ENCODE results near the gene IMPG2.

IMPG2 gene

DNA sequence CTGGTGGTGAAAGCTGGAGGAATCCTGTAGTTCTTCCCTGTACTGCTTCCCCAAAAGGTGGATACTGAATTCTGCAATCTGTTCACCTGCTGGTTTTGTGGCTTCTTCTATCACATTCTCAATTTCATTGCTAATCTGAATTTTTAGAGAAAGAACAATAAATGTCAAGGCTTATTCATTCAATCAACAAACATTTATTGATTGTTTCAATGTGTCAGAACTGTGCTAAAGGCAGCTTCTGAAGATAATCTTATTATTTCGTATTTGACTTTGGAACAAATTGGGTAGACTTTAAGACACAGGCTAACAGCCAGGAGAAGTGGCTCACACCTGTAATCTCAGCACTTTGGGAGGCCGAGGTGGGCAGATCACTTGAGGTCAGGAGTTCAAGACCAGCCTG is 46.8 kb downstream of the IMPG2 start:
- DNase-seq (ENCODE audit: low read depth), result no peak

DNA sequence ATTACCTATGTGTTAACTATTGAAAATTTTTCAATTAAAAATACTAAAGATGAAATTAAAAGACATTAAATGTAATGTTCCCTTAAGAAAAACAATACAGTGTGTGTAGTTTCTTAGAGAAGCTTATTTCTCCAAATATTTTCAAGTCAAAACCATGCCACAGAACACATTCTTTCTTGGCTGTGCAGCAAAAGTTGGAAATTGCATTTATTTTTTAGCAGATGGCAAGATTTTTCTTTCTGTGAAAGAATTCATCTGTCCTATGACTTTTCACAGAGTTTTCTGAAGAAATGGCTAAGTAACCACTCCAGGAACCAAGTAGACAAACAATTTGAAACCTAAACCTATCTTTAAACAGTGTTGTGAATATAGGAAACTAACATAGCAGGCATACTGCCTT is 47.2 kb downstream of the IMPG2 start:
- no peak for DNase-seq (ENCODE audit: low read depth)

DNA sequence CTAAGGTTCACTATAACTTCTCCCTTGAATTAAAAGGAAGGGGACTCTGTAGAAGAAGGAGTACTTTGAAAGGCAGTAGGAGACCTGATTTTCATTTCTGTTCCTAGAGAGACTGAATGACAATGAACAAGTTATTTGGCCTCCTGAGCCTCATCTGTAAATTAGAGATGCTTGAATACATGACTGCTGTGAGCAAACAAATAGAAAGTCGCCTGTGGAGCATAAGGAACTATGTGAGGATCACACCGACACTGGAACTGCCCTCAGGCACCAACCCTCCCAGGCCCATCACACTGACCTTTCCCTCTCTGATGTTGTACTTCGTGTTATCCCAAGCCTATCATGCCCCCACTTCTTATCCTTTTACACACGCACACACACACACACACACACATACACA is 48.6 kb downstream of the IMPG2 start:
- no peak for DNase-seq (ENCODE audit: low read depth)

DNA sequence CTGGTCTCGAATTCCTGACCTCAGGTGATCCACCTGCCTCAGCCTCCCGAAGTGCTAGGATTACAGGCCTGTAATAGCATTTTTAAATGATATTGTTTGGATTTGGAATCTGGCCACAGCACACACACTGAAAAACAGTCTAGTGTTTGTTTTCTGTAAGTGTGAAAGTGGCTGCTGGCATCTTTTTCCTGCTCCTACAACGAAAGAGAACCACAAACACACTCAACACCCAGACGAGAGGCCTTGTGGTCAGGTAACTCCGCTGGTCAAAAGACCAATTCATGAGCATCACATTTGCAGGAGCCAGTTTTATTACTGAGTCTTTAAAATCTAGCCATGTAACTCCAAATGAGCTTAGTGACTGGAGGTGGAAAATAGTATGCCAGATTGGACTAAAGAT is 50.2 kb downstream of the IMPG2 start:
- no peak for DNase-seq (ENCODE audit: low read depth)

DNA sequence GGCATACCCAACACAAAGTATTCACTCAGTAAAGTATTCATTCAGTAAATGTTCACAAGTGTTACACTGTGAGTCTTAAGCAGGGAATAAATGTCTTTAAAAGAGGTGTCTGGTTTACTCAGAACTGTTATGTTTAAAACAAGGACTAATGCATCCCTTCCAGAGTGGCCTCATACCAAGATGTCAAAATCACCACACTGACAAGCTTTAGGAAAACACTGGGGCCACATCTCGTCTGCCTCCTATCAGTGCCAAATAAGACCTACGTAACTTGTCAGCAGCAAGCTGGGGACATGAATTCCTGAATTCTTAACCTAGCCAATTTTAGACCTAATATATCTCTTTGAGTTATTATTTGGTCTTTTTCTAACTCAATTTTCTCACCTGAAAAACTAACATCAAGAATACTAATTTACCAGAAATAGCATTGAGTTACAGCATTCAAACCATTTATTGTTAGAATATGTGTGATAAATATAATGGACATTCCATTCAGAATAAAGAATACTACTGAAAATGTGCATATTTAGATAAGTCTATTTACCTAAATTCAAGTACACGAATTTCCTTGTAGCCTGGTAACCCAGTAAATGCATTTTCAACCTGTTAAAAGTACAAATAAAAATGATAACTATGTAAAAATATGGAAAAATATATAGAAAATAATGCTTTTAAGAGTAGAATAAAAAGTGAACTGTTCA is 51.3 kb downstream of the IMPG2 start:
- no peak for DNase-seq (ENCODE audit: low read depth)

DNA sequence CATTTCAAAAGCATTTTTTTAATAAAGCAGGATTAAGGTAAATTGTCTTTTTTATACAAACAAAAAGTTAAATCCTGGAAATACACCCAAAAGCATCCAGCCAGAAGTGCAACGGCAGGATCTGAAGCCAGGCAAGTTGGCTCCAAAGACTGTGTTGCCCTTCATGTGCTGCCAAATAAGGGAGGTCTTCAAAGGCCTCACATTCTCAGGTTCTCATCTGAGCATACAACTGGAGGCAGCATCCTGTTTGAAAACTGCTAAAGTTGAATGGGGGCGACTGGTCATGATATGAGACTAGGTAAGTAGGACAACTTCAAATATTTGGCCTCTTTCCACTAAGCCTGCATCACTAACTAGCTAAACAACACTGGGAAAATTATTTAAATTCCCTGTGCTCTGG is 52.2 kb downstream of the IMPG2 start:
- no peak for DNase-seq (ENCODE audit: low read depth)

DNA sequence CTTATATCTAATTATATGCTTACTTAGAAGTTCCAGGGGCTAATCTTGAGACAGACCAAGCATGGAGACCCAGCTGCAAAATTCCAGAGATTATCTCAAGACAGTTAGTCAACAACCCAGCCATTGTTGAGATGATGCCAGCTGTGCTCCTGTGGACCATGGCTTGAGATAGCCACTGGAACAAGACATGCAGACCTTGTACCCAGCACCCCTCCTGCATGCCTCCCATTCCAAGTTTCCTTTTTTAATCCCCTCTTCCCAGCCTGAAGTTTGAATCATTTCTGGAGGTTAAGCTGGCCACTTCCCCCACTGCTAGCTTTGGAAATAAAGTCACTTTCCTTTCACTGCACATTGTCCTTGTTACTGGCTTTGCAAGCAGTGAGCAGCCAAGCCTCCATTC is 53.8 kb downstream of the IMPG2 start:
- no peak for DNase-seq (ENCODE audit: low read depth)

DNA sequence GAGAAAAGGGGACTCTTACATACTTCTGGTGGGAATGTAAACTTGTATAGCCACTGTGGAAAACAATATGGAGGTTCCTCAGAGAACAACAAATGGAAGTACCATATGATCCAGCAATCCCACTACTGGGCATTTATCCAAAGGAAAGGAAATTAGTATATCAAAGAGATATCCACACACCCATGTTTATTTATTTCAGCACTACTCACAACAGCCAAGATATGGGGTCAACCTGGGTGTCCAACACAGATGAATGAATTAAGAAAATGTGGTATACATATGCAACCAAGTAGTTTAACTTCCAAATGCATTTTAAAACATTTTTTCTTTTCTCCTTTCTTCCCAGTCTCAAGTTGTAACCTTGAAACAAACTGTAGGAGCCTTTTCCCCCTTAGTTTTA is 54.3 kb downstream of the IMPG2 start:
- DNase-seq (ENCODE audit: low read depth), result no peak

DNA sequence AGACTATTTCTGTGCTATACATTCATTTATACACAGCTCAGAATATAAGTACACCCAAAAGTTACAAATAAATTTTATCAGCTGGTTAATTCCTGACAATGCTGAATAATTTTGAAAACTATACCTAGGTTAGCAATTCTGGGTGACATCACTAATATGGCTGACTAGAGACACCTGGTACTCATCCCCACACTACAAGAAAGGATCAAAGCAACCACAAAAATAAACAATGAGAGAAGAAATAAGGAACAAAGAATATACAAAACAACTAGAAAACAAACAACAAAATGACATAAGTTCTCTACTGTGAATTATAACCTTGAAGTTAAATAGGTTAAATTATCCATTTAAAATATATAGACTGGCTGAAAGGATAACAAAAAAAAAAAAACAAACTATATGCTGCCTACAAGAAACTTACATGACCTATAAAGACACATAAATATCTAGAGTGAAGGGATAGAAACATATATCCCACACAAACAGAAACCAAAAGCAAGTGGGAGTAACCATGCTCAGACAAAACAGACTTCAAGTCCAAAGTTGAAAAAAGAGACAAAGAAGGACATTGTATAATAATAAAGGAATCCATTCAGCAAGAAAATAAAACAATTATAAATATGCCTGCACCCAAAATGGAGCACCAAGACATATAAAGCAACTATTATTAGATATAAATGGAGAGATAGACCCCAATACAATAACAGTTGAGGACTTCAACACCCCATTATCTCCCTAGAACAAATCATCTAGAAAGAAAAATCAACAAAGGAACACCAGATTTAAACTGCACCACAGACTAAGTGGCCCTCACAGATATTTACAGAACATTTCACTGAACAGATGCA is 57.8 kb downstream of the IMPG2 start:
- DNase-seq (ENCODE audit: low read depth), result no peak

DNA sequence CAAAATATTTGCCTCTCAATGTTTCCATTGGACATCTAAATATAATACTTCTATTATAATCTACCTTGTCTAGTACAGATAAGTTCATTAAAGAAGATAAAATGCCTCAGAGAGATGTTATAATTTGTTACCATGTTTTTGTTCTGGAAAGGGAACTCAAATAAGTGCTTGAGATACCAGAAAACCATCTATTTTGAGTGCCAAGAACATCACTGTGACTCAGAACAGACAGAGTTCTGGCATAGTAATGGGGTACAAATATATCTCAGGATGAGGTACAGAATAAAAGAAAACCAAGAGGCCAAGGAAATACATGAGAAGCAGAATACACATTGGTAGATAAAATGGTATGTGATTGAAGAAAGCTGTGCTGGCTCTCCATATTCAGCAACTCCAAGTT is 58.9 kb downstream of the IMPG2 start:
- DNase-seq (ENCODE audit: low read depth), result peak; percentile 66

DNA sequence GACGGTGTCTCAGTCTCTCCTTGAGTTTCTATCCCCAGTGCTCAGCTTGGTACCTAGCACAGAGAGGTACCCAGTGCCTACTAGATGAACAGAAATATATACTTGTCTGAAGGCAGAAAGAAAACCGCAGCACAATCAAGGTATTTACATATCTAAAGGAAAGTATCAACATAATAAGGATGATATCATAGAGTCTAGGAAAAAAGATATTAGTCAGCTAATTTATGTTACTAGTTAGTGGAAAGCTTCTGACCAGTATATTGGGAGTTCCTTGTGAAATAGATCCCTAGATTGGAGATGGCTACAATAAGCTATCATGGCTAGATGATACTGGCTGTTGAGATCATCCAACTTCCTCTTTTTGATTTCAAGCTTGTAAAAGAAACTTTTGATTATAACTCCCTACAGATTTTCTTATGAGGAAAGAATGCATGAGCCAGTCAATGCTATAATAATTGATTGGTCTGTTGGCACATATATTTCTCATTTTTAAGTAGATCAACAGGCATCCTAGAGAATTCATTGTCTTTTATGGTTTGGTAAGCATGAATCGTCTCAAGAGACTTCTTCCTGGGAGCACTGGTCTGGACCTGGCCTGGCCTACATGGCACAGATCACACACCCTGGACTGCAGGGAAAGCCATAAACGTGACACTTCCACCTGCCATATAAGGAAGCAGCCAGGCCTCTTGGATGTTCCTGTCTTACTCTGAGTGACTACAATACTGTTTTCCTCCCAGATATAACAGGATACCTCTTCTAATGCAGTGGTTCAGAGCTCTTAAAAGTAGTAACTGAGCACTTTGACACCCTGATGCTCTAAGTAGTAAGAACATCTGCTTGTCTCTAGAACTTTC is 60.7 kb downstream of the IMPG2 start:
- no peak for DNase-seq (ENCODE audit: low read depth)

DNA sequence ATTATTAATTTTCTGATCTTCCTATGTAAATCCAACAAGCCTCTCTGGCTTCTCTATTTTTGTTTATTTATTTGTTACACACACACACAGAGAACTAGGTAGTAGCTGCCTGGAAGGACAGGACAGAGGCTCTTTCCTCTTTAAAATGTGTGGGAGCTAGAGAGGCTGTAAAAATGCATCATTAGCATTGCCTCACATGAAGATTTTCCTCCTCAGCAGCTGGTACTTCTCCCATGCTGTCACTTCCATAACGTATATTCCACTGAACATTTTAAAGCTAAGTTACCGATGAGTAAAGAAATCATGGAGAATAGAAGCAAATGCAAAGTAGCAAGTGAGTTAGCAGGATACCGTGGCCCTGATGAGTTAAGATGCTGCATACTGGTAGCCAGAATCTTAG is 63.9 kb downstream of the IMPG2 start:
- no peak for DNase-seq (ENCODE audit: low read depth)

DNA sequence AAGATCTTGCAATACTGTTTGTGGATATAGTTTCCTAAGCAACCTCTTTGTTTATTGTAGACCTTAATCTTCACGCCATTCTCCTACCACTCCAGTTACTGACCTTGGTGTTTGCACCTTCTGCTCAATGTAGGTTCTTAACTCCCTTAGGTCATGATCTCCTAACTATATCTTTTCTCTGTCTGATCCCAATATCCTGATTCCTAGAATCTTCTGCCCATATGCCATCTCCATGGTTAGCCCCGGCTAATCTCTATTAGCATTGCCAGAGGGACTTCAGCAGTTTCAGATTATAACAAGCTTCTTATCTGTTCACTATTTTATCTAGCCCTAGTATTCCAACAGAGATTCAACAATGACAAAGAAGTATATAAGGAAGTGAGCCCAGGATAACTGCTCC is 64.9 kb downstream of the IMPG2 start:
- no peak for DNase-seq (ENCODE audit: low read depth)

DNA sequence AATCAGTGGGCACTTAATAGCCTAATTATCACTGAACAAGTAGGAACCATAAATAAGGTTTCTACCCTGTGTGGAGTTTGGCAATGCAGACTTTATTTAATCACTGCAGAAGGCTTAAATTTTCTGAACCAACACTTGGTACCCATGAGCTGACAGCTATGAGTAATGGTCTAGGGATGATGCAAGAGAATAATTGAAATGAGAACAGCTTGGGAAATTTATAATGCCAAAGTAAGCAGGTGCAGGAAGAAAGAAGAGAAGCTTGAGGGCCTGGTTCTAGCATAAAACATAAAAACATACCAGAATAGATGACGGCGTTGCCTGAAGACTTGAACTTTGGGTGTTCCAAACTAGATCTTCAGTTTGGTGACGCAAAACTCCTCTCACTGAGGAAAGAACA is 67.0 kb downstream of the IMPG2 start:
- DNase-seq (ENCODE audit: low read depth), result no peak

DNA sequence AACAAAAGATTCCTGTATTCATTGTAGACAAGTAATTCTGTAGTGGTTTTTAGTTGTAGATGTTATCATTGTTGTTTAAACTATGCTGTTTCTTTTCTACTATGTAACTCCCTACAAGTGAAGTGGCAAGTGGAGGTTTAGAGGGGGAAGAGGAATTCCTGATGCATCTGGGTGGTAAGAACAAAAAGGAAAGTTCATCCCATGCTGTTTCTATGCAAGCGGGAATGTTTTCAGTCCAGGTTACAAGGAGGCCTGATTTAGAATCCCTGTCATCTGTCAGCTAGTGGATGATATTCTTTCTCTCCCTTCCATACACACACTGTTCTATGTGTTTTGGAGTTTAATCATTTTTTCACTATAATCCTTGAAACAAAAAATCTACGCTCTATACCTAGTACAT is 67.4 kb downstream of the IMPG2 start:
- DNase-seq (ENCODE audit: low read depth), result no peak

DNA sequence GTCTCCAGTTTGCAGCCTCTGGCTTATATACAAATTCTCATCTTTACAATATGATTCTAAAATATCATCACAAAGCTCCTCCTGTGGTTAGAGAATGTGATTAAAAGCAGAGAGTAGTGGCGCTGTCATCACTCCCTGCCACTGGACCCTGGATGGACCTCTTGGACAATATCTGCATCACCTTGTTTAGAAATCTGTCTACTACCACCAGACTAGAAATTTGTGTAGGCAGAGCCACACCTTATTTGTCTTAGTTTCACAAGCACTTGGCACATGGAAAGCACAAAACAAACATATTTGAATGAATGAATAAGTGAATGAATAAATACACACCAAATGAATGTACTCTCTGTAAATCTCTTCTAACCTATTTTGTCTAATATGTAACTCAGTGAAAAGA is 68.1 kb downstream of the IMPG2 start:
- no peak for DNase-seq (ENCODE audit: low read depth)

DNA sequence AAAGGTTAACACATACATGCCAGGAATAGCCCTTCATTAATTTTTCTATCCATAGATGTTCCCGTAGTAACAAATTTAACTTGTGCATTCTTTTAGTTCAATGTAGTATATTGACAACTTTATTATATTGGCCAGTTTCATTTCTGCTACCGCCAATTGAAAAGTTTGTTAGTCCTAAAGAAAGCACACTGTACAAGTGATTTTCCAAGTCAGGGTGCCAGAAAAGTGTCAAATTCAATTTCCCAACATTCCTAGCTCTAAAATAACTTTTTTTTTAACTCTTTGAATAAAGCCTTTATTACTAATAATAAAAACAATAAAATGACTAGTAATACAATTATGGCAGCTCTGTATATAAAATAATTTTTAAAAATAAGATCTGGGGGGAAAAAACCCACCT is 68.9 kb downstream of the IMPG2 start:
- no peak for DNase-seq (ENCODE audit: low read depth)

DNA sequence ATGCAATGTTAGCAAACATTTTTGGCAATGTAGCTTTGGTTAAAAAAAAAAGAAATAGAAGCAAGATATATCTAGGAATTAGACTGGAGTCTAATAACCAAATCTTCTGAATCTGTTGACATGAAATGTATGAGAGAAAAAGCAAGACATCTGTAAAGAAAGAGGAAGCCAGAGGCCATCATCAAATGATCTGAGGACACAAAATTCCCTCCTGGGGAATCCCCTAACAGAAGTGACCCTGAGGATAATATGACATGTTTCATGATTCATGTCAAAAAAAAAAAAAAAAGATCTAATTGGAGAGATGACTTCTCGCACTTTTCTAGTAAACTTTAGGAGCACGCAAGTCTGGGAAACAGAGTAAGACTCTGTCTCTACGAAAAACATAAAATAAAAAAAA is 70.9 kb downstream of the IMPG2 start:
- DNase-seq (ENCODE audit: low read depth), result no peak

DNA sequence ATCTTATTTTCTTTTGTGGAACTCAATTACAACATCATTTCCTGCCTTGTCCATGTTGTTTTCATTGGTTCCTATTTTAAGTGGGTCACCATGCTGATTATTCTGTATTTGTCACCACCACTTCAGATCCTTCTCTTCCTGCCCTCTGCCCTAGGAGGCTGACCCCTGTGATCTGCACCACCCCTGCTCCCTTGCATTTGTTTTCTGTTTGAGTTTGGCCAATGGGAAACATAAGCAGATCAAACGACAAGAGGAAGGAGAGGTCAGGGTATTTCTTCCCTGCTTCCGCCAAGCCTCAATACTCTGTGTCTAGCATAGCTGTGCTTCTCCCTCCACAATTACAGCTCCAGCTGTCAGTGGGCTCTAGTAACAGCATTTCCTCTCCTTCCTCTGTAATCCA is 71.6 kb downstream of the IMPG2 start:
- no peak for DNase-seq (ENCODE audit: low read depth)

DNA sequence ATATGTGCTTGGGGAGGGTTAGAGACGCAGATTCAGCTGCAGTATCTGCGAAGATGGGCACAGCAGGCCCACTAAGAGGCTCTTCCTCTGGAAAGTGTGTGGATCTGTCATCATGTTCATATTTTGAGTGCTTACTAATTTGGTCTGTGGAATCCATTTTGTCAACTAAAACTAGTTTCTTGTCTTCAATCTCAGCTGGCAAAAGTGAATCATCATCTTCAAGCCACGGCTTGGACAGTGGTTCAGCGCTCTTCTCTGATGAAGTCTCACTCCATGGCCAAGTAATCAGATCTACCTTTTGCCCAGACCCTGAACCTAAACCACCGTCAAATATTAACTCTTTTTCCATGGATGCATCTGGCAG is 76.2 kb downstream of the IMPG2 start:
- peak; percentile 3 for DNase-seq (ENCODE audit: low read depth)

DNA sequence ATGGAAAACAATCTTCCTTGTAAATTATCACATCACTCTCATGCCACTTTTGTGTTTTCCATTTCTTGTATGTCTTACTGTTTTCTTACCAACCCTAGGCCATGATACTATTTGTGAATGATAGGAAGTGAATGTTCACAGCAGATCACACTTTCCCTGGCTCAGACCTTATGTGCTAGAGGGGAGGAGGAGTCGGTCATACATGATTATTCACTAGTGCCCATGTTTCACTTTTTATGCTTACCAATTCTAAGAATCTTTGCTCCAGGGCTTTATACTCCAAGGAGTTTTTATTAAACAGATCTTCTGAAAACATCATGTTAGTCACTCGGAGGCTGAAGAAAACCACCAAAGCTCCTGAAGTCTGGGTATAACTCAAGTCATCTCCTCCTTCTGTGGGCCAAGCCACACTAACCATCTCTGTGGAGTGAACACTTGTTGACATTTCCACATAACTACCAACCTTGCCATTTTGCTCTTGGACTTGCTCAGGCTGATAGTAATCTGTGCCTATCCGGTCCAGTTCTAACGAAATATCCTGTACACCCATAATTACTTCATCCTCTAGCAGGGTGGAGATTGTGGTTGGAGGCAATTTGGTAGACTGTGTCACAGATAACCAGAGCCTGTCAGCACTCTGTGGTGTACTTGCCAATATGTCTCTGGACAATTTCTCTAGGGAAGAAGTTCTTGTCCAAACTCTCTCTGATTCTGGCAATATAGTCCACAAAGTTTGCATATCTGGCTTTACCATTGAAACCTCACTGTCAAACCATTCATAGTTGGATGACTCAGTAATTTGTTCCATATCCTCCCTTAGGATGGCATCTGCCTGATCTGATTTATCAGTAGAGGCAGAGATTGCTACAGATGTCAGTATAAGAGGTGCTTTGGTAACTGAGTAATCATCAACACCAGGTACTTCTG is 76.8 kb downstream of the IMPG2 start:
- DNase-seq (ENCODE audit: low read depth), result peak; percentile 76
